AG04449 (cell line): ENCODE measurements around the gene DIAPH2.

Source experiments
- CTCF ChIA-PET: fragments of 350-600 bp; formaldehyde crosslinking; extraction: SDS; loops from one replicate; lab custom pipeline; 2021; ENCODE audit warnings: antibody characterized with exemption; lab: Yijun Ruan, JAX
- POLR2A ChIA-PET: fragments of 400-600, 350-600 bp; formaldehyde crosslinking; extraction: SDS; loops from one replicate; lab custom pipeline; 2020; ENCODE audit warnings: antibody characterized with exemption, inconsistent platforms; lab: Yijun Ruan, JAX
- DNase-seq: peaks from one replicate; pipeline ENCODE4 v3.0.0-alpha.2; 2010; ENCODE audit warnings: low read depth, low spot score
- H3K4me3 ChIP-seq: 2 replicates; pipeline ENCODE4 v1.5.1; 2011; ENCODE audit warnings: low read depth, mild to moderate bottlenecking, control low read depth, low read length
- TF ChIP-seq, protein P1 (sequence below): IDR thresholded peaks from one replicate; pipeline ENCODE4 v1.5.1; 2011; ENCODE audit warnings: mild to moderate bottlenecking, moderate library complexity, low read length, control low read depth, inconsistent platforms; ENCODE audit not compliant: insufficient read depth; ENCODE audit errors: missing control alignments

The DIAPH2 gene

DNA sequence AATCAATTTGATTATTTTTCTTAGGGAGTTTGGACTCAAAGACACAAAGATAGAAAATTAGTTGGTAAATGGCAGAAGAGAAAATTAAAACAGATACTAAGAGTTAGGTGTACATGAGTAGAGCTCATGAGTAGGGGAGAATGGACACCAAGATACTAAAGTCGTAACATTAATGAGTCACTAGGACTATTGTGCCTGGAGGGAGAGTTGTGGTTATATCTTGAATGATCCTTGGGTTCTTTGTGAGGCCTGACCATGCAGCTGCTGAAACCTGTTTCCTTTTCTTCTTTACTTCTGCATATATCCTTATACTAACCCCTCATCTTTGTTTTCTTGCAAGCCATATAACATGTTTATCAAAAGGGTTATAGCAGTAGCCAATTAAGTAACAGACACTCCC lies 731.8 kb downstream of the DIAPH2 start:
- POLR2A ChIA-PET: no interaction called here
- no peak for DNase-seq
- CTCF ChIA-PET: no interaction called here
- TF ChIP-seq, protein P1, sequence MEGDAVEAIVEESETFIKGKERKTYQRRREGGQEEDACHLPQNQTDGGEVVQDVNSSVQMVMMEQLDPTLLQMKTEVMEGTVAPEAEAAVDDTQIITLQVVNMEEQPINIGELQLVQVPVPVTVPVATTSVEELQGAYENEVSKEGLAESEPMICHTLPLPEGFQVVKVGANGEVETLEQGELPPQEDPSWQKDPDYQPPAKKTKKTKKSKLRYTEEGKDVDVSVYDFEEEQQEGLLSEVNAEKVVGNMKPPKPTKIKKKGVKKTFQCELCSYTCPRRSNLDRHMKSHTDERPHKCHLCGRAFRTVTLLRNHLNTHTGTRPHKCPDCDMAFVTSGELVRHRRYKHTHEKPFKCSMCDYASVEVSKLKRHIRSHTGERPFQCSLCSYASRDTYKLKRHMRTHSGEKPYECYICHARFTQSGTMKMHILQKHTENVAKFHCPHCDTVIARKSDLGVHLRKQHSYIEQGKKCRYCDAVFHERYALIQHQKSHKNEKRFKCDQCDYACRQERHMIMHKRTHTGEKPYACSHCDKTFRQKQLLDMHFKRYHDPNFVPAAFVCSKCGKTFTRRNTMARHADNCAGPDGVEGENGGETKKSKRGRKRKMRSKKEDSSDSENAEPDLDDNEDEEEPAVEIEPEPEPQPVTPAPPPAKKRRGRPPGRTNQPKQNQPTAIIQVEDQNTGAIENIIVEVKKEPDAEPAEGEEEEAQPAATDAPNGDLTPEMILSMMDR: no peak
- H3K4me3 ChIP-seq: no peak overlapping the region

DNA sequence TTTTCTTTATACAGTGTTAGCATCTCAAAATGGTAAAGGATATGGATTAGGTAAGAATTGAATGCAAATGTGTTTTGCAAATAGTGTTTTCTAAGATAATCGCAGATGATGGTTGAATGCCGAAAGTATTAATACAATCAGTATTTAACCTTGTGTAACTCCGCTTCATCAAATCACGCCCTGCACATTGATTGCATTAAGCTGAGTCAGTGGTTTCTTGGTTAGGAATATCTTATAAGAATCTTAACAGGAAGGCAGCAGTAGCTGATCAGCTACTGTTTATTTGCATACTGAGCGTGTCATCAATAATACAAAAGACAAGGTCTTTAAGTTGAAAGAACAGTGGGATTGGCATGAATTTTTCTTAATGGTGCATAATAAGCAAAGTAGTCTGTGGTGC lies 744.5 kb downstream of the DIAPH2 start:
- no peak for DNase-seq
- ChIA-PET POLR2A (no interaction called here), CTCF (no interaction called here)
- no peak overlapping the region for H3K4me3 ChIP-seq
- TF ChIP-seq, protein P1: no peak

GRCh38 chrX:97431281-97431680 lies 746.6 kb downstream of the DIAPH2 start:
- POLR2A ChIA-PET: no interaction called here
- TF ChIP-seq, protein P1: no peak
- CTCF ChIA-PET: no interaction called here
- no peak overlapping the region for H3K4me3 ChIP-seq
- DNase-seq: no peak

- no peak overlapping the region for H3K4me3 ChIP-seq
- ChIA-PET POLR2A (no interaction called here), CTCF (interaction anchor here (1.2 kb wide), 1 partner anchor 8 kb away, joined by 3 read pairs; no protein-coding TSS in a partner anchor)
- DNase-seq: no peak
- TF ChIP-seq, protein P1: no peak
These were observed 761.7 kb downstream of the DIAPH2 start for GRCh38 chrX:97446298-97446882.

DNA sequence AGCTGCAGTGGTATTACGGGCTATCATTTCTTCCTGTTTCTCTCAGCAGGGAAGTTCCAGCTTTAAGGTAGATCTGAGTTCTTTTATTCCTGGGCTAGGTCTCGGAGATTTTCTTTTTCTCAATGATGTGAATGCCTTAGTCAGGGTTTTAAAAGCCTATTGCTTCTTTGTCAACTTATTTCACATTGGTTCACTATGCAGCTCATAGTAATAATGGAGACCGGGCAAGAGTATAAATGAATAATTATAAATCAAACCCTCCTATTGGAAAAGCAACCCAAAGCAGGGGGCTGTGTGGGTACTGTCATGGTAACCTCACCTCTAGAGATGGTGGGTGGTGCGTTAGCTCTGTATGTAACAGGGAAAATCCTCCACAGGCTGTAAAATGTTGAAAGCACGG lies 762.7 kb downstream of the DIAPH2 start:
- TF ChIP-seq, protein P1: no peak
- CTCF ChIA-PET: interaction anchor here (1.2 kb wide), 1 partner anchor 9 kb away, joined by 3 read pairs; no protein-coding TSS in a partner anchor
- no peak for DNase-seq
- POLR2A ChIA-PET: no interaction called here
- no peak overlapping the region for H3K4me3 ChIP-seq

DNA sequence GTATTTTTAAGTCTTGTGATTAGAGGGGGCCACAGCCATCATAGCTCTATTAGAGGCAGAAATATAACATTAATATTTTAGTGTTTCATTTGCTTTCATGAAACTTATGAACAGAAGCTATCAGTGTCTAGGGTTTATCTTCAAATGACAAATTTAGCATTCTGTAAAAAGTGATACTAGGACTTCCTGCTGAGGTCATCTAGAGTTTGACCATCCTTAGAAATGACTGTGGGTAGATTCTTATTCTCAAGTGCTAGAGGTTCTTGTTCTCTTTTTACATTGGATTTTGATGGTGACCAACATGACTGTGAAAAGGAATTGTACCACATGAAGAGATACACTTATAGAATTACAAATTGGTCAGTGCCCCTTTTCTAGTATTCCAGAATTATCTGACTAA lies 767.6 kb downstream of the DIAPH2 start:
- DNase-seq: no peak
- TF ChIP-seq, protein P1: no peak
- POLR2A ChIA-PET: no interaction called here
- no peak overlapping the region for H3K4me3 ChIP-seq
- CTCF ChIA-PET: no interaction called here
